ENCODE measurements around the gene TUBB3. TPM values are rescaled to one million over a fixed set of nuclear protein-coding genes. Genes with fewer than 3 reads are reported as not detected.

TUBB3 gene
- total and polyA plus RNA-seq, 7 experiments from 2014 or later: 0.22 to 2.8 (median 0.48) TPM; not detected in 4

- ChIA-PET CTCF (no interaction called here), POLR2A (interaction anchor here (1.6 kb wide), 1 partner anchor 100 kb away, joined by 7 read pairs; the partner anchor contains the start of gene TCF25)
- Mint-ChIP-seq H3K36me3 (peaks cover 0 to 20% (median 4%) of the 10 kb centered on the region in 5 donors), H3K27ac (peak overlapping the region; percentile 89 to 99 (median 96)), H3K4me1 (peaks cover 13 to 45% (median 30%) of the 10 kb centered on the region in 7 donors), H3K9me3 (peaks cover 0 to 8% (median 0%) of the 10 kb centered on the region in 11 donors), H3K27me3 (peaks cover 0 to 2% (median 0%) of the 10 kb centered on the region in 5 donors), H3K4me3 (peak overlapping the region; percentile 96 to 100 (median 99))
- intact Hi-C loops (cut with micrococcal nuclease): loop anchor here in 1 of 2 donors (1.0 to 5.0 kb wide), 4 partner anchors 44 to 411 kb away; partner anchors contain the start of genes DBNDD1, PRDM7, RPL13 and TCF25
- H3K36me3 ChIP-seq (ENCODE audit: control insufficient read depth in 2 of 3, insufficient read depth in 3 of 3, low read length in 3 of 3): peaks cover 0 to 9% (median 0%) of the 10 kb centered on the region in 3 experiments
- H3K4me1 ChIP-seq (ENCODE audit: control insufficient read depth in 2 of 2, insufficient read depth in 2 of 2, low read length in 2 of 2): peaks cover 12 to 22% of the 10 kb centered on the region in 2 donors
- peak overlapping the region; percentile 82 for H3K27ac ChIP-seq (ENCODE audit: low read depth, low read length)
- DNase-seq (no peak), ATAC-seq (no peak)
- peak overlapping the region; percentile 97 for H3K4me3 ChIP-seq (ENCODE audit: low read length)
- H3K9me3 ChIP-seq (ENCODE audit: control insufficient read depth in 2 of 3, low read length in 3 of 3): peaks cover 0 to 5% (median 0%) of the 10 kb centered on the region in 3 experiments
- no peaks in the 10 kb centered on the region for H3K27me3 ChIP-seq (ENCODE audit: control insufficient read depth in 2 of 2, insufficient read depth in 2 of 2, low read length in 2 of 2)
Observed at GRCh38 chr16:89973235-89973634, 50.1 kb downstream of the TUBB3 start.

GRCh38 chr16:89973654-89974335, 50.7 kb downstream of the TUBB3 start:
- CTCF ChIA-PET: no interaction called here
- ATAC-seq (no peak), DNase-seq (no peak)
- H3K4me1 ChIP-seq (ENCODE audit: control insufficient read depth in 2 of 2, insufficient read depth in 2 of 2, low read length in 2 of 2): peaks cover 12 to 22% of the 10 kb centered on the region in 2 donors
- H3K27ac Mint-ChIP-seq: peak overlapping the region in 3 of 9 donors; percentile 19 to 70 (median 66)
- intact Hi-C loops (cut with micrococcal nuclease): loop anchor here in 1 of 2 donors (1.0 to 5.0 kb wide), 4 partner anchors 44 to 411 kb away; partner anchors contain the start of genes DBNDD1, PRDM7, RPL13 and TCF25
- H3K4me1 Mint-ChIP-seq: peaks cover 13 to 45% (median 30%) of the 10 kb centered on the region in 7 donors
- POLR2A ChIA-PET: interaction anchor here (0.7 to 1.4 kb wide), 2 partner anchors 24 to 324 kb away, joined by 3 read pairs; no protein-coding TSS in a partner anchor
- H3K4me3 ChIP-seq (ENCODE audit: low read length): no peak overlapping the region
- peak overlapping the region; percentile 96 to 100 (median 99) for H3K4me3 Mint-ChIP-seq
- H3K36me3 ChIP-seq (ENCODE audit: control insufficient read depth in 2 of 3, insufficient read depth in 3 of 3, low read length in 3 of 3): peaks cover 0 to 11% (median 0%) of the 10 kb centered on the region in 3 experiments
- H3K36me3 Mint-ChIP-seq: peaks cover 0 to 16% (median 4%) of the 10 kb centered on the region in 5 donors
- H3K27ac ChIP-seq (ENCODE audit: low read depth, low read length): no peak overlapping the region
- peaks cover 0 to 8% (median 0%) of the 10 kb centered on the region in 11 donors for H3K9me3 Mint-ChIP-seq
- H3K27me3 Mint-ChIP-seq: peaks cover 0 to 2% (median 0%) of the 10 kb centered on the region in 5 donors
- no peaks in the 10 kb centered on the region for H3K27me3 ChIP-seq (ENCODE audit: control insufficient read depth in 2 of 2, insufficient read depth in 2 of 2, low read length in 2 of 2)
- H3K9me3 ChIP-seq (ENCODE audit: control insufficient read depth in 2 of 3, low read length in 3 of 3): peaks cover 0 to 5% (median 0%) of the 10 kb centered on the region in 3 experiments

- Histone ChIP-seq H3K9me3 (ENCODE audit: control insufficient read depth in 2 of 3, low read length in 3 of 3) (peaks cover 0 to 5% (median 0%) of the 10 kb centered on the region in 3 experiments), H3K4me1 (ENCODE audit: control insufficient read depth in 2 of 2, insufficient read depth in 2 of 2, low read length in 2 of 2) (peaks cover 12 to 22% of the 10 kb centered on the region in 2 donors), H3K36me3 (ENCODE audit: control insufficient read depth in 2 of 3, insufficient read depth in 3 of 3, low read length in 3 of 3) (peaks cover 0 to 17% (median 0%) of the 10 kb centered on the region in 3 experiments), H3K4me3 (ENCODE audit: low read length) (no peak overlapping the region), H3K27ac (ENCODE audit: low read depth, low read length) (no peak overlapping the region), H3K27me3 (ENCODE audit: control insufficient read depth in 2 of 2, insufficient read depth in 2 of 2, low read length in 2 of 2) (no peaks in the 10 kb centered on the region)
- intact Hi-C loops (cut with micrococcal nuclease): loop anchor here in 1 of 2 donors (5.0 kb wide), 2 partner anchors 42 to 413 kb away; partner anchors contain the start of genes DBNDD1 and RPL13
- peaks cover 0 to 14% (median 9%) of the 10 kb centered on the region in 5 donors for H3K36me3 Mint-ChIP-seq
- CTCF ChIA-PET: no interaction called here
- DNase-seq (no peak), ATAC-seq (no peak)
- H3K4me3 Mint-ChIP-seq: peak overlapping the region in 6 of 10 donors; percentile 7 to 99 (median 30)
- peaks cover 0 to 8% (median 0%) of the 10 kb centered on the region in 11 donors for H3K9me3 Mint-ChIP-seq
- H3K27ac Mint-ChIP-seq: peak overlapping the region in 2 of 9 donors; percentile 18 to 33
- POLR2A ChIA-PET: interaction anchor here (1.4 kb wide), 1 partner anchor 25 kb away, joined by 3 read pairs; no protein-coding TSS in a partner anchor
- peaks cover 13 to 45% (median 30%) of the 10 kb centered on the region in 7 donors for H3K4me1 Mint-ChIP-seq
- peaks cover 0 to 2% (median 0%) of the 10 kb centered on the region in 5 donors for H3K27me3 Mint-ChIP-seq
Observed at GRCh38 chr16:89974870-89975269, 51.7 kb downstream of the TUBB3 start.

- intact Hi-C loops (cut with micrococcal nuclease): no loop called here
- peaks cover 6 to 44% (median 23%) of the 10 kb centered on the region in 5 donors for H3K36me3 Mint-ChIP-seq
- H3K4me1 Mint-ChIP-seq: peaks cover 0 to 5% (median 0%) of the 10 kb centered on the region in 7 donors
- no peaks in the 10 kb centered on the region for H3K4me1 ChIP-seq (ENCODE audit: control insufficient read depth in 2 of 2, insufficient read depth in 2 of 2, low read length in 2 of 2)
- no peak for ATAC-seq
- peaks cover 11 to 78% (median 12%) of the 10 kb centered on the region in 3 experiments for H3K36me3 ChIP-seq (ENCODE audit: control insufficient read depth in 2 of 3, insufficient read depth in 3 of 3, low read length in 3 of 3)
- H3K9me3 Mint-ChIP-seq: no peaks in the 10 kb centered on the region
- no peaks in the 10 kb centered on the region for H3K9me3 ChIP-seq (ENCODE audit: control insufficient read depth in 2 of 3, low read length in 3 of 3)
- H3K27me3 ChIP-seq (ENCODE audit: control insufficient read depth in 2 of 2, insufficient read depth in 2 of 2, low read length in 2 of 2): no peaks in the 10 kb centered on the region
- ChIA-PET CTCF (no interaction called here), POLR2A (no interaction called here)
- H3K4me3 ChIP-seq (ENCODE audit: low read length): no peak overlapping the region
- H3K27ac Mint-ChIP-seq: no peak overlapping the region
- H3K27me3 Mint-ChIP-seq: no peaks in the 10 kb centered on the region
- H3K4me3 Mint-ChIP-seq: no peak overlapping the region
- no peak for DNase-seq
- H3K27ac ChIP-seq (ENCODE audit: low read depth, low read length): no peak overlapping the region
Observed at GRCh38 chr16:89981414-89981813, 58.3 kb downstream of the TUBB3 start.

- intact Hi-C loops (cut with micrococcal nuclease): no loop called here
- no peaks in the 10 kb centered on the region for H3K4me1 ChIP-seq (ENCODE audit: control insufficient read depth in 2 of 2, insufficient read depth in 2 of 2, low read length in 2 of 2)
- H3K4me1 Mint-ChIP-seq: peaks cover 0 to 3% (median 0%) of the 10 kb centered on the region in 7 donors
- no peaks in the 10 kb centered on the region for H3K27me3 Mint-ChIP-seq
- H3K4me3 ChIP-seq (ENCODE audit: low read length): no peak overlapping the region
- H3K36me3 ChIP-seq (ENCODE audit: control insufficient read depth in 2 of 3, insufficient read depth in 3 of 3, low read length in 3 of 3): peaks cover 11 to 87% (median 12%) of the 10 kb centered on the region in 3 experiments
- H3K27ac ChIP-seq (ENCODE audit: low read depth, low read length): no peak overlapping the region
- no peak for ATAC-seq
- no peaks in the 10 kb centered on the region for H3K9me3 Mint-ChIP-seq
- H3K36me3 Mint-ChIP-seq: peaks cover 6 to 51% (median 24%) of the 10 kb centered on the region in 5 donors
- ChIA-PET POLR2A (no interaction called here), CTCF (no interaction called here)
- H3K9me3 ChIP-seq (ENCODE audit: control insufficient read depth in 2 of 3, low read length in 3 of 3): no peaks in the 10 kb centered on the region
- H3K4me3 Mint-ChIP-seq: no peak overlapping the region
- DNase-seq: no peak
- no peak overlapping the region for H3K27ac Mint-ChIP-seq
- H3K27me3 ChIP-seq (ENCODE audit: control insufficient read depth in 2 of 2, insufficient read depth in 2 of 2, low read length in 2 of 2): no peaks in the 10 kb centered on the region
Observed at GRCh38 chr16:89982318-89982717, 59.2 kb downstream of the TUBB3 start.

- no peaks in the 10 kb centered on the region for H3K4me1 ChIP-seq (ENCODE audit: control insufficient read depth in 2 of 2, insufficient read depth in 2 of 2, low read length in 2 of 2)
- ChIA-PET CTCF (interaction anchor here (0.6 kb wide), 1 partner anchor 283 kb away, joined by 3 read pairs; no protein-coding TSS in a partner anchor), POLR2A (no interaction called here)
- peaks cover 12 to 80% (median 14%) of the 10 kb centered on the region in 3 experiments for H3K36me3 ChIP-seq (ENCODE audit: control insufficient read depth in 2 of 3, insufficient read depth in 3 of 3, low read length in 3 of 3)
- Mint-ChIP-seq H3K4me1 (no peaks in the 10 kb centered on the region), H3K27me3 (no peaks in the 10 kb centered on the region), H3K27ac (peak overlapping the region in 2 of 9 donors; percentile 20 to 69), H3K36me3 (peaks cover 6 to 53% (median 24%) of the 10 kb centered on the region in 5 donors), H3K9me3 (no peaks in the 10 kb centered on the region), H3K4me3 (no peak overlapping the region)
- ATAC-seq (no peak), DNase-seq (no peak)
- no peak overlapping the region for H3K27ac ChIP-seq (ENCODE audit: low read depth, low read length)
- no peaks in the 10 kb centered on the region for H3K9me3 ChIP-seq (ENCODE audit: control insufficient read depth in 2 of 3, low read length in 3 of 3)
- H3K27me3 ChIP-seq (ENCODE audit: control insufficient read depth in 2 of 2, insufficient read depth in 2 of 2, low read length in 2 of 2): no peaks in the 10 kb centered on the region
- H3K4me3 ChIP-seq (ENCODE audit: low read length): no peak overlapping the region
- intact Hi-C loops (cut with micrococcal nuclease): no loop called here
Observed at GRCh38 chr16:89983536-89983935, 60.4 kb downstream of the TUBB3 start.
